Measurements from ENCODE around the gene KIDINS220.
A peak's percentile ranks its signal among the peaks of the same experiment; 100 is the strongest.

The KIDINS220 gene

GRCh38 chr2:8805278-8806210, 31.9 kb downstream of the KIDINS220 start:
- DNase-seq (ENCODE audit: low read depth): no peak

DNA sequence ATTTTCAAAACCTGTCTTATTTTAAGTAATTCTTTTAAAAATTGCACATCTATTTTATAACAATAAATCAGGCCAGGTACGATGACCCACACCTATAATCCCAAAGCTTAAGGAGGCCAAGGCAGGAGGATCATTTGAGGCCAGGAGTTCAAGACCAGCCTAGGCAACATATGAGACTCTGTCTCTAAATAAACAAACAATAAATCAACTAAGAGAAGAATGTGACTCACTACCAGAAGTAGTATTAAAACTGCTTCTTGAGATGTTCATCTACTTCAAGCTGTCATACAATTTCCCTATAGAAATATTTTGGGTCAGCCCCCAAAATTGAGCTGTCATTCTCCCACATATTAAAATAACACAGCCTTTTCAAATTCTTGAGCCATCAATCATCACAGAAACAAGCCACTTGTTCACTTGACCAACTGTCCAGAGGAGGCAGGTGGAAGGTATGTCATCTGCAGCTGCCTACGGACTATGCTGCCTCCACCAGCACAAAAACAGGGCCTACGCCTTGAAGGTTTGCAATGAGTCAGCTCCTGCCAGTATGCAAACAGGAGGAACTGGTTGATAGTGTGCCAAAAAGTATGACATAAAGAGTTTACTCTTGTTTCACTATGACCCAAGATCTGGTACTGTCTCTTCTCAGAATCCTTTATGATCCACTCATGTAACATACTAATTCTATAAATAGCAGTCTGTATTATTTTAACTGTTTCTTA, 33.6 kb downstream of the KIDINS220 start:
- DNase-seq (ENCODE audit: low read depth): peak; percentile 2

DNA sequence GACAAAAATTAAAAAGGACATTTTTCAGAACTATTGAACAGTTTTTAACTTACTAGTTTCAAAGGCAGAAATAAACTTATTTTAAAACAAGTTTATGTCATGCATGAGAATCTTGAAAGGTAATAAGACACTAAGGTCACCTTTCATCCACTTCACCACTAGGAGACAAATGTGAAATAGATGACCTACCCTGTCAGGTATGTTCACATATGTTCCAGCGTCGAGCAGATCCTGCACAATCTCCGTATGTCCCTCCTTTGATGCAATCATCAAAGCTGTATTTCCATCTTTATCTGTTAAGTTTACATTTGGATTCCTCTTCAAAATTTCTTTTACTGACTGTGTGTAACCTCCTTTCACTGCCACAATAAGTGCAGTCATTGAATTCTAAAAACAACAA, 34.7 kb downstream of the KIDINS220 start:
- DNase-seq (ENCODE audit: low read depth): no peak

- no peak for DNase-seq (ENCODE audit: low read depth)
Observed at GRCh38 chr2:8800821-8801220, 36.6 kb downstream of the KIDINS220 start.

DNA sequence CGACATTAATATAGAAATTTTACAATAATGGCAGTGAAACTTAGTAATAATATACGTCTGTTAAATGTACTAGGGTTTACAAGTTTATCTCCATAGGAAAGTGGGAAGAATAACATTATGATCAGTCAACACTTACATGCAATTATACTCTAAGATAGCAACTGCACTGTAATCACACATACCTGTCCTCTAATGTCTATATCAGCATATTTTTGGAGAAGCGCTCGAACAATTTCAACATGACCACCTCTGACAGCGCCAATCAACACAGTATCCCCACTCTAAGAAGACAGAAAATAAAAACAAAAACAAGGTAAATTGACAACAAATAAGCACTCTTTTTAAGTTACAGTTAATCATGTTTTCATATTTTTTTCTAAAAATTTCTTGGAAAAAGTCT, 37.2 kb downstream of the KIDINS220 start:
- DNase-seq (ENCODE audit: low read depth): no peak

- no peak for DNase-seq (ENCODE audit: low read depth)
Observed at GRCh38 chr2:8799004-8799403, 38.4 kb downstream of the KIDINS220 start.

- DNase-seq (ENCODE audit: low read depth): no peak
Observed at GRCh38 chr2:8798393-8798792, 39.0 kb downstream of the KIDINS220 start.

DNA sequence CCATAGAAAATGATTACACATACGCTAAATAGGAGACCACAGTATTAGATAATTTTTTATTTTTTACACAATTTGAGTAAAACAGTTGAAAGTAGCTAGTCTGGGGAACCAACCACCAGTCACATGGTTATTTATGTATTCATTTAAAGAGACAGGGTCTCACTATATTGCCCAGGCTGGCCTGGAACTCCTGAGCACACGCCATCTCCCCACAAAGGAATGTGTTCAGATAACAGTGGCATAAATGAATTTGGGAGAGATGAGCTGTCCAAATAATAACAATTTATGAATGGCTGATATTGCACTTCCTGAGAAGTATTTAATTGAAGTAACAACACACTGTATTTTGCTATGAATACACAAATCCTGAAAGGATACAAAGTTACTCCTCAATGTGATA, 39.7 kb downstream of the KIDINS220 start:
- no peak for DNase-seq (ENCODE audit: low read depth)

DNA sequence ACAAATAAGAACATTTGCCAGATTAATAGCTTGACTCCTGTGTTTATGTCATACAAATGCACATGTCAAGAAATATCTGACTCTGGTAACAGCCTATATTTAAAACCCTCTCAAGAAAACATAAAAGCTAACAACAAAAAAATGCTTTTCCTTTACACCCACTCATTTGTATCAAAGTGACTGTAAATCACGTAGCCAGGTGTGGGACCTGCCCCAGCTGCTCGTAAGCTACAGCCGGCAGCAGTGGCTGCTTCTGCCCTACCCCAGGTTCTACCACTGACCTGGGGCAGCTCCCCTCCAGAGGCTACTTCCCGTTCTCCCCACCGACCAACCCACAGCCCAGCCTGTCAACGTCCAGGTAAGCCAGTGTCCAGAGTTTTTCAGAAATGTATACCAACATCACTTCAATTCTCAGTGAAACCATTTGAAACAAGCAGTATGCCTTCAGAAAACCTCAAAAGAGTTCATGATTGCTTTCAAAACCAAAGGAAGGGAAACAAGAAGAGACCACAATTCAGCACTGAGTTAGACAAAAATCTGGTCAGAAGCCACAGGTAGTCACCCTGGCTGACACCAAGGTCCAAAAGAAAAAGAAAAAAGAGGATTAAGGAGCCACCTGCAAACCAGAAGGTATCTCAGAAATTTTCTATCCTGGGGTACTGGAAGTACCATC, 40.4 kb downstream of the KIDINS220 start:
- DNase-seq (ENCODE audit: low read depth): no peak

DNA sequence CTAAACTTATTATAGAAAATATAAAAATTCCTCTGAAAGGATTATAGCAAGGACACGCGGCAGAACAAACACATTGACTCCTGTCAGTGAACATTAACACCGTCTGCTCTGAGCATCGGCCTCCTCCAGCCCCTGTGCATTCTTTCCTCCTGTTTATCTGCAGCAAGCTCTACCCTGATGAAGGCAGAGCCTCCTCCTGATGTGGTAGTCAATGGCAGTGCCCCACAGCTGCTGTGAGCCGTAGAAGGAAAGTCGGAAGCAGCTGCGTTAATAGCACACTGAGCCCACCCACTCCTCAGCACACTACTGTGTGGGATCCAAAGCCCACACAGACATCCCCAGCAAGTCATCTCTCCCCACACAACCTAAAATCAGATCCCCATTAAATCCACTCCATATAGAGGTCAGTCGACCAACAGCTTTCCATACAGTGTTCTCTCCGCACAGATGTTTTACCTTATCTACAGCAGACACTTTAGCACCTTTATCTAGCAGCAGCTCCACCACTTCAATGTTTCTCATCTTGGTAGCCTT, 41.0 kb downstream of the KIDINS220 start:
- no peak for DNase-seq (ENCODE audit: low read depth)

GRCh38 chr2:8794923-8795825, 42.2 kb downstream of the KIDINS220 start:
- DNase-seq (ENCODE audit: low read depth): no peak

- DNase-seq (ENCODE audit: low read depth): no peak
Observed at GRCh38 chr2:8790739-8791162, 46.7 kb downstream of the KIDINS220 start.

DNA sequence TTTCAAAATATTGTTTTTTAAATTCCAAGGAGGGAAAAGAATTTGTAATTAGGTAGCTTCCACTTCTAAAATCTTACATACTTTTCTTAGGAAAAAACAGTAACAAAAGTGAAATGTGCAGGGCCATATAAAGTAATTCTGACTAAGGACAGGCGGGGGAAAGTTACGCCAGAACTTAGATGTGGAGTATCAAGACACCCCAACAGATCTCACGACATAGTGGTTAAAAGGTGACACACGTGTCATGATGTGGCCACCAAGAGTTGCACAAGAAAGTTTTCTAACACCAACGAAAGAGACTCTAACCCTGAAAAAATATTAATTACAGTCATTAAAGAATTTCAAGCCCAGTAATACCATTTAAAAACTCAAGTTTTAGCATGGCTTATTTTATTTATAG, 51.0 kb downstream of the KIDINS220 start:
- DNase-seq (ENCODE audit: low read depth): no peak

DNA sequence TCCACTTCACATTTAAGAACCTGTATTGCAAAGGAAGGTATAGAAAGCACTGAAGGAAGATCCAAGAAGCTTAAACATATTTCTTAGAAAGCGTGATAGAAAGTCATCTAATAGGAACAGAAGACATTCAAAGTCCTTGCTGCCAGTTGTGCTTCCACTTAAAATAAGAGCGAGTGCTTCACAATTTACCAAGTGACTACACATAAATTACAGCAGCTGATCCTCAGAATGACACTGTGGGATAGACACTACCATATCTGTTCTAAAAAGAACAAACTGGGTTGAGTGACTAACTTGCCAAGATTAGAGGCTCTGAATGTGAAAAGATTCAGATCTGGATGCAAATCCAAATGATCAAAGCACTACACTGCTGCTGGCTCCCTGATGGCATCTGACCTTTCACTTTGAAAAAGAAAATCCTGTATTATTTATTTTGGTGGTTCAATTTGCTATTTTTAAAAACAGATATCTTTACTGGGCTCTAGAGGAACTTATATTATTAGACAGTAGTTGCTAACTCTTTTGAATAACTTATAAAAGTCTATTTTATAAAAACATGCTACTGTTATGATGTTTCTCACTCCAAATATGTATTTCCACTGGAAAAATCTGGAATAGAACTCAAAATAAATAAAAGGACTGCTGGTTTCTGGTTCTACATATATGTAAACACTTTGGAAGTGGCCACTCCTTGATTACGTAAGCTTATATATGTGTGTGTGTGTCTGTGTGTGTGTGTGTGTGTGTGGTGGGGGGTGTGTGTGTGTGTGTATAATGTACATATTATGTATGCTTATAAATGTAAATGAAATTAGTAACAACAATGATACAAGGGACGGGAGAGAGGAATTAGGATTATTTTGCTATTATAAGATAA, 57.4 kb downstream of the KIDINS220 start:
- no peak for DNase-seq (ENCODE audit: low read depth)

GRCh38 chr2:8774371-8774770, 63.0 kb downstream of the KIDINS220 start:
- no peak for DNase-seq (ENCODE audit: low read depth)

GRCh38 chr2:8767324-8767723, 70.1 kb downstream of the KIDINS220 start:
- no peak for DNase-seq (ENCODE audit: low read depth)

DNA sequence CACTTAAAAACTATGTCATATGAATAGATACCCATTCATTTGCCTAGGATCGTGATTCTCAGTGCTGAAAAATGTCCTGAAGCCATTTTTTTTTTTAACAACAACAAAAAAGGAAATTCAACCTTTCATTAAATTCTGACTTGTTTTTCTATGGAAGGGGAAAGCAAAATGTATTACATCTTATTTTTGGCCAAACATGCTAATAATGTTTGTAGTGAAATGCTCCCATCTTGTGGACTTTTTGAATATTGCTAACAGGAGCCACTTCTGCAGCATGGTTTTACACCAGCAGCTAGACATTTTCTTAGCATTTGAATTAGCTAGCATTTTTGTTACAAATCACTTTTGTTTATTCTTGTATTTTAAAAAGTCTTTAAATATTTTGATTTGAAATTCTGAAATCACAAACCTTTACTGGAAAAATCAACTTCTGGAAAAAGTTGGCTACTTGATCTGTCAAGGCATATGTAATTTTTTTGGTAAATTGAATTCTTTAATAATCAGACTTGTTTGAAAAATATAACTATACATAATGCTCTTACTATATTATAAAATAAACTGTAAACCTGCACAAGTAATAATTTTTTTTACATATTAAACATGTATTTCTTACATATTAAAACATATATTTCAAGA, 75.8 kb downstream of the KIDINS220 start:
- no peak for DNase-seq (ENCODE audit: low read depth)

- no peak for DNase-seq (ENCODE audit: low read depth)
Observed at GRCh38 chr2:8756716-8757115, 80.7 kb downstream of the KIDINS220 start.

DNA sequence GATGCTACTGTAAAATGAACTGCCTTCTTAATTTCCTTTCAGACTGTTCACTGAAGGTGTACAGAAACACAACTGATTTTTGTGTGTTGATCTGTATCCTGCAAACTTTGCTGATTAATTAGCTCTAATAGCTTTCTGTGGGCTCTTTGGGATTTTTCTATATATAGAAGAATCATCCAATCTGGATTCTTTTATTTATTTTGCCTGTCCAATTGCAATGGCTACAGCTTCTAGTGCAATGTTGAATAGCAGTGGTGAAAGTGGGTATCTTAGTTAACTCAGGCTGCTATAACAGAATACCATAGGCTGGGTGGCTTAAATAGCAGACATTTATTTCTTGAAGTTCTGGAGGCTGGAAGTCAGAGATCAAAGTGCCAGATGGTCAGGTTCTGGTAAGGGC, 81.2 kb downstream of the KIDINS220 start:
- DNase-seq (ENCODE audit: low read depth): no peak
